ENCODE measurements around the gene LIPC.

Gene LIPC

GRCh38 chr15:58590926-58591325 lies 159.1 kb downstream of the LIPC start:
- H3K9ac ChIP-seq (ENCODE audit: low read depth, low read length, poor library complexity), result no peak overlapping the region
- no peaks in the 10 kb centered on the region for H3K4me1 ChIP-seq (ENCODE audit: control insufficient read depth in 2 of 2, insufficient read depth in 1 of 2, low read depth in 1 of 2, low read length in 2 of 2)
- no peaks in the 10 kb centered on the region for H3K79me1 ChIP-seq (ENCODE audit: low read depth, low read length)
- H2BK5ac ChIP-seq (ENCODE audit: low read length), result no peak overlapping the region
- H3K36me3 ChIP-seq (replicated peaks in 1 of 2; ENCODE audit: control insufficient read depth in 2 of 2, insufficient read depth in 2 of 2, low read length in 2 of 2), result peaks cover 0 to 28% of the 10 kb centered on the region in 2 donors
- WGBS, 2 donors (ENCODE audit: extremely low coverage in 2 of 2, insufficient read length in 2 of 2, insufficient replicate concordance in 1 of 2), result no CpG with 5 or more reads among the region's 1 CpG
- H4K91ac ChIP-seq (ENCODE audit: low read depth, low read length, poor library complexity), result no peak overlapping the region
- H3K4me2 ChIP-seq (ENCODE audit: insufficient read depth, low read length, poor library complexity, severe bottlenecking), result no peak overlapping the region
- no peak overlapping the region for H2AK5ac ChIP-seq (ENCODE audit: low read depth, low read length)
- no peak overlapping the region for H3K4ac ChIP-seq (ENCODE audit: low read length)
- H3K27me3 ChIP-seq (ENCODE audit: control insufficient read depth in 3 of 3, insufficient read depth in 3 of 3, low read depth in 1 of 3, low read length in 3 of 3), result no peaks in the 10 kb centered on the region
- no peak overlapping the region for H3K23ac ChIP-seq (ENCODE audit: low read depth, low read length, poor library complexity)
- no peak overlapping the region for H3K14ac ChIP-seq (ENCODE audit: low read length)
- no peak for DNase-seq (ENCODE audit: low spot score)
- no peak overlapping the region for H3K18ac ChIP-seq (ENCODE audit: low read length)
- H4K8ac ChIP-seq (ENCODE audit: low read depth, low read length), result no peak overlapping the region
- H3K9me3 ChIP-seq (replicated peaks in 1 of 2; ENCODE audit: control insufficient read depth in 2 of 2, insufficient read depth in 1 of 2, low read depth in 1 of 2, low read length in 2 of 2), result no peaks in the 10 kb centered on the region
- H2BK12ac ChIP-seq (ENCODE audit: low read length), result no peak overlapping the region
- no peak overlapping the region for H3K27ac ChIP-seq (replicated peaks; ENCODE audit: low read length)
- H2BK15ac ChIP-seq (ENCODE audit: low read length), result no peak overlapping the region
- H2BK120ac ChIP-seq (ENCODE audit: low read depth, low read length), result no peak overlapping the region
- no peak overlapping the region for H2AFZ ChIP-seq (ENCODE audit: low read length)
- H3K4me3 ChIP-seq (ENCODE audit: low read length in 2 of 2), result no peak overlapping the region

GRCh38 chr15:58593870-58594269 lies 162.1 kb downstream of the LIPC start:
- no peak overlapping the region for H2BK12ac ChIP-seq (ENCODE audit: low read length)
- H3K79me1 ChIP-seq (ENCODE audit: low read depth, low read length), result no peaks in the 10 kb centered on the region
- H3K4me1 ChIP-seq (ENCODE audit: control insufficient read depth in 2 of 2, insufficient read depth in 1 of 2, low read depth in 1 of 2, low read length in 2 of 2), result no peaks in the 10 kb centered on the region
- H3K27ac ChIP-seq (replicated peaks; ENCODE audit: low read length), result no peak overlapping the region
- H3K18ac ChIP-seq (ENCODE audit: low read length), result no peak overlapping the region
- H2AK5ac ChIP-seq (ENCODE audit: low read depth, low read length), result no peak overlapping the region
- no CpG with 5 or more reads among the region's 1 CpG for WGBS, 2 donors (ENCODE audit: extremely low coverage in 2 of 2, insufficient read length in 2 of 2, insufficient replicate concordance in 1 of 2)
- H3K23ac ChIP-seq (ENCODE audit: low read depth, low read length, poor library complexity), result no peak overlapping the region
- no peaks in the 10 kb centered on the region for H3K27me3 ChIP-seq (ENCODE audit: control insufficient read depth in 3 of 3, insufficient read depth in 3 of 3, low read depth in 1 of 3, low read length in 3 of 3)
- no peak overlapping the region for H2BK15ac ChIP-seq (ENCODE audit: low read length)
- no peak overlapping the region for H3K14ac ChIP-seq (ENCODE audit: low read length)
- no peak overlapping the region for H3K4me2 ChIP-seq (ENCODE audit: insufficient read depth, low read length, poor library complexity, severe bottlenecking)
- no peak overlapping the region for H3K4me3 ChIP-seq (ENCODE audit: low read length in 2 of 2)
- no peak overlapping the region for H3K9ac ChIP-seq (ENCODE audit: low read depth, low read length, poor library complexity)
- no peak overlapping the region for H4K91ac ChIP-seq (ENCODE audit: low read depth, low read length, poor library complexity)
- H2AFZ ChIP-seq (ENCODE audit: low read length), result no peak overlapping the region
- DNase-seq (ENCODE audit: low spot score), result no peak
- no peak overlapping the region for H2BK120ac ChIP-seq (ENCODE audit: low read depth, low read length)
- no peak overlapping the region for H3K4ac ChIP-seq (ENCODE audit: low read length)
- H2BK5ac ChIP-seq (ENCODE audit: low read length), result no peak overlapping the region
- no peaks in the 10 kb centered on the region for H3K9me3 ChIP-seq (replicated peaks in 1 of 2; ENCODE audit: control insufficient read depth in 2 of 2, insufficient read depth in 1 of 2, low read depth in 1 of 2, low read length in 2 of 2)
- no peak overlapping the region for H4K8ac ChIP-seq (ENCODE audit: low read depth, low read length)
- H3K36me3 ChIP-seq (replicated peaks in 1 of 2; ENCODE audit: control insufficient read depth in 2 of 2, insufficient read depth in 2 of 2, low read length in 2 of 2), result peaks cover 2 to 52% of the 10 kb centered on the region in 2 donors

DNA sequence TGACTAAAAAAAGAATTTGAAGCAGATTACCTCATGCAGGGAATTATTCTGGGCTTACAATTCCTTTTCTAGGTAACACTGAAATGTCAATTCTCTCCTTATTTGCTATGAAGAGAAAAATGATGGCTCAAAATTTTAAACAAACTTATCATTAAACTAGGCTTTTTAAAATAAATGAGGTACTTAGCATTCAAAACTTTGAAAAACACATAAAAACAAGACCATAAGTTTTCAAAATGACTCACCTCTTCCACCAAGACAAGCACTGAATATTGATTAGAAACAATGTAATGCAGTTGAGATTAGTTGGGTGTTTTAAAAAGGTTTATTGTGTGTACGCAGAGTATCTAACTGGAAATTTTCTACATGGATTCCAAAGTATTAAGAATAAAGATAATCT lies 163.1 kb downstream of the LIPC start:
- Histone ChIP-seq H2BK12ac (ENCODE audit: low read length) (no peak overlapping the region), H2AFZ (ENCODE audit: low read length) (no peak overlapping the region), H3K23ac (ENCODE audit: low read depth, low read length, poor library complexity) (no peak overlapping the region), H4K91ac (ENCODE audit: low read depth, low read length, poor library complexity) (no peak overlapping the region), H3K4me2 (ENCODE audit: insufficient read depth, low read length, poor library complexity, severe bottlenecking) (no peak overlapping the region), H3K14ac (ENCODE audit: low read length) (no peak overlapping the region), H3K9ac (ENCODE audit: low read depth, low read length, poor library complexity) (no peak overlapping the region), H2BK120ac (ENCODE audit: low read depth, low read length) (no peak overlapping the region), H3K79me1 (ENCODE audit: low read depth, low read length) (no peaks in the 10 kb centered on the region), H3K4me1 (ENCODE audit: control insufficient read depth in 2 of 2, insufficient read depth in 1 of 2, low read depth in 1 of 2, low read length in 2 of 2) (no peaks in the 10 kb centered on the region), H3K27ac (replicated peaks; ENCODE audit: low read length) (no peak overlapping the region), H4K8ac (ENCODE audit: low read depth, low read length) (no peak overlapping the region), H3K18ac (ENCODE audit: low read length) (no peak overlapping the region), H2AK5ac (ENCODE audit: low read depth, low read length) (no peak overlapping the region), H3K27me3 (ENCODE audit: control insufficient read depth in 3 of 3, insufficient read depth in 3 of 3, low read depth in 1 of 3, low read length in 3 of 3) (no peaks in the 10 kb centered on the region), H2BK5ac (ENCODE audit: low read length) (no peak overlapping the region), H3K4ac (ENCODE audit: low read length) (no peak overlapping the region), H3K4me3 (ENCODE audit: low read length in 2 of 2) (no peak overlapping the region), H2BK15ac (ENCODE audit: low read length) (no peak overlapping the region), H3K36me3 (replicated peaks in 1 of 2; ENCODE audit: control insufficient read depth in 2 of 2, insufficient read depth in 2 of 2, low read length in 2 of 2) (peaks cover 2 to 59% of the 10 kb centered on the region in 2 donors), H3K9me3 (replicated peaks in 1 of 2; ENCODE audit: control insufficient read depth in 2 of 2, insufficient read depth in 1 of 2, low read depth in 1 of 2, low read length in 2 of 2) (no peaks in the 10 kb centered on the region)
- no peak for DNase-seq (ENCODE audit: low spot score)
- no CpG with 5 or more reads among the region's 1 CpG for WGBS, 2 donors (ENCODE audit: extremely low coverage in 2 of 2, insufficient read length in 2 of 2, insufficient replicate concordance in 1 of 2)

GRCh38 chr15:58595516-58596263 lies 163.9 kb downstream of the LIPC start:
- no peak overlapping the region for H2BK12ac ChIP-seq (ENCODE audit: low read length)
- H4K8ac ChIP-seq (ENCODE audit: low read depth, low read length), result no peak overlapping the region
- H2AFZ ChIP-seq (ENCODE audit: low read length), result no peak overlapping the region
- H3K4me2 ChIP-seq (ENCODE audit: insufficient read depth, low read length, poor library complexity, severe bottlenecking), result no peak overlapping the region
- H2AK5ac ChIP-seq (ENCODE audit: low read depth, low read length), result no peak overlapping the region
- no CpG with 5 or more reads among the region's 3 CpGs for WGBS, 2 donors (ENCODE audit: extremely low coverage in 2 of 2, insufficient read length in 2 of 2, insufficient replicate concordance in 1 of 2)
- no peaks in the 10 kb centered on the region for H3K9me3 ChIP-seq (replicated peaks in 1 of 2; ENCODE audit: control insufficient read depth in 2 of 2, insufficient read depth in 1 of 2, low read depth in 1 of 2, low read length in 2 of 2)
- no peak for DNase-seq (ENCODE audit: low spot score)
- H3K79me1 ChIP-seq (ENCODE audit: low read depth, low read length), result no peaks in the 10 kb centered on the region
- H3K27ac ChIP-seq (replicated peaks; ENCODE audit: low read length), result no peak overlapping the region
- no peaks in the 10 kb centered on the region for H3K27me3 ChIP-seq (ENCODE audit: control insufficient read depth in 3 of 3, insufficient read depth in 3 of 3, low read depth in 1 of 3, low read length in 3 of 3)
- H3K23ac ChIP-seq (ENCODE audit: low read depth, low read length, poor library complexity), result no peak overlapping the region
- no peak overlapping the region for H2BK5ac ChIP-seq (ENCODE audit: low read length)
- no peak overlapping the region for H4K91ac ChIP-seq (ENCODE audit: low read depth, low read length, poor library complexity)
- peaks cover 2 to 66% of the 10 kb centered on the region in 2 donors for H3K36me3 ChIP-seq (replicated peaks in 1 of 2; ENCODE audit: control insufficient read depth in 2 of 2, insufficient read depth in 2 of 2, low read length in 2 of 2)
- H2BK15ac ChIP-seq (ENCODE audit: low read length), result no peak overlapping the region
- H3K4me1 ChIP-seq (ENCODE audit: control insufficient read depth in 2 of 2, insufficient read depth in 1 of 2, low read depth in 1 of 2, low read length in 2 of 2), result no peaks in the 10 kb centered on the region
- H3K14ac ChIP-seq (ENCODE audit: low read length), result no peak overlapping the region
- no peak overlapping the region for H3K18ac ChIP-seq (ENCODE audit: low read length)
- no peak overlapping the region for H3K9ac ChIP-seq (ENCODE audit: low read depth, low read length, poor library complexity)
- no peak overlapping the region for H3K4me3 ChIP-seq (ENCODE audit: low read length in 2 of 2)
- H2BK120ac ChIP-seq (ENCODE audit: low read depth, low read length), result no peak overlapping the region
- no peak overlapping the region for H3K4ac ChIP-seq (ENCODE audit: low read length)

Measured in neuronal stem cell (in vitro differentiated cells).